PC-9 (cell line): ENCODE data around the gene GULP1. TPM values are rescaled to one million over a fixed set of nuclear protein-coding genes. Genes with fewer than 3 reads are reported as not detected.
"Not testable (repeated sequence)": the region's sequence is repeated elsewhere in the genome, so short reads cannot be mapped to it uniquely, and the experiment has no call there.

ENCODE experiments used
- BruUV-seq: library from RNA; stranded (reverse); fragments of 400-500 nt; replicated peaks from 2 replicates; lab custom pipeline; 2021; lab: Mats Ljungman, UMichigan
- CTCF ChIA-PET: fragments of 300-600 bp; sonication (Branson Sonifier 250); formaldehyde crosslinking; loops from one replicate; lab custom pipeline; 2022; ENCODE audit warnings: antibody characterized with exemption; lab: Charles Lee
- POLR2A ChIA-PET: fragments of 300-600 bp; sonication (Branson Sonifier 250); formaldehyde crosslinking; loops from one replicate; lab custom pipeline; 2022; ENCODE audit warnings: antibody characterized with exemption; ENCODE audit not compliant: unreplicated experiment; lab: Charles Lee
- DNase-seq, 2 experiments: peaks; one replicate each; pipeline versions ENCODE4 v3.0.0 to v3.0.0-alpha.2; 2015 to 2022; ENCODE audit warnings: mixed read lengths in 1 of 2
- H2AFZ ChIP-seq: fragments of 200-600 bp; sonication (generic); 2 replicates; pipeline ENCODE4 v1.8.1; 2017; ENCODE audit warnings: antibody characterized with exemption
- H3F3A ChIP-seq: fragments of 200-600 bp; sonication (generic); 2 replicates; pipeline ENCODE4 v1.8.1; 2017; ENCODE audit warnings: antibody characterized with exemption, mild to moderate bottlenecking, low read depth; ENCODE audit not compliant: insufficient read depth
- H3K27ac ChIP-seq: fragments of 200-600 bp; sonication (generic); 2 replicates; pipeline ENCODE4 v1.6.1; 2016; ENCODE audit warnings: mixed run types
- H3K27me3 ChIP-seq: fragments of 200-600 bp; sonication (generic); 2 replicates; pipeline ENCODE4 v1.6.1; 2016; ENCODE audit warnings: low read depth, mixed run types; ENCODE audit not compliant: insufficient read depth
- H3K36me3 ChIP-seq: fragments of 200-600 bp; sonication (generic); 2 replicates; pipeline ENCODE4 v1.6.1; 2016; ENCODE audit warnings: low read depth, mixed run types
- H3K4me1 ChIP-seq: fragments of 200-600 bp; sonication (generic); replicated peaks from 2 replicates; pipeline ENCODE4 v1.6.1; 2016; ENCODE audit warnings: mixed run types; ENCODE audit not compliant: insufficient read depth
- H3K4me2 ChIP-seq: fragments of 200-600 bp; sonication (generic); 2 replicates; pipeline ENCODE4 v1.6.1; 2017; ENCODE audit warnings: mixed run types
- H3K4me3 ChIP-seq: fragments of 200-600 bp; sonication (generic); 2 replicates; pipeline ENCODE4 v1.6.1; 2016; ENCODE audit warnings: mixed run types
- H3K79me2 ChIP-seq: fragments of 200-600 bp; sonication (generic); 2 replicates; pipeline ENCODE4 v1.6.1; 2017; ENCODE audit warnings: low read depth, mixed run types
- H3K9me2 ChIP-seq: fragments of 200-600 bp; sonication (generic); 2 replicates; pipeline ENCODE4 v1.8.1; 2017; ENCODE audit warnings: mild to moderate bottlenecking; ENCODE audit not compliant: insufficient read depth
- H3K9me3 ChIP-seq: fragments of 200-600 bp; sonication (generic); 2 replicates; pipeline ENCODE4 v1.8.1; 2016; ENCODE audit warnings: low read depth; ENCODE audit not compliant: insufficient read depth
- H4K20me1 ChIP-seq: fragments of 200-600 bp; sonication (generic); 2 replicates; pipeline ENCODE4 v1.8.1; 2017; ENCODE audit not compliant: insufficient read depth
- EZH2 ChIP-seq: fragments of 200-600 bp; sonication (generic); IDR thresholded peaks from 2 replicates; pipeline ENCODE4 v1.8.0; 2017; ENCODE audit warnings: antibody characterized with exemption, low read depth
- intact Hi-C: fragments of 100-400 bp; cut with micrococcal nuclease; formaldehyde crosslinking; loops from one replicate; pipeline ENCODE4 v1.10.0; 2022; ENCODE audit not compliant: unreplicated experiment
- total RNA-seq: library from RNA; stranded (reverse); gene quantifications from 2 replicates; pipeline ENCODE4 v1.2.3, GENCODE V29; 2021
- TF ChIP-seq, protein P1 (sequence below): fragments of 200-600 bp; sonication (generic); conservative IDR thresholded peaks from 2 replicates; pipeline ENCODE4 v1.6.1; 2017; ENCODE audit warnings: mixed run types, antibody characterized with exemption, mild to moderate bottlenecking, moderate library complexity

The GULP1 gene
- total RNA-seq, 1 experiment from 2014 or later = 38.0 TPM

DNA sequence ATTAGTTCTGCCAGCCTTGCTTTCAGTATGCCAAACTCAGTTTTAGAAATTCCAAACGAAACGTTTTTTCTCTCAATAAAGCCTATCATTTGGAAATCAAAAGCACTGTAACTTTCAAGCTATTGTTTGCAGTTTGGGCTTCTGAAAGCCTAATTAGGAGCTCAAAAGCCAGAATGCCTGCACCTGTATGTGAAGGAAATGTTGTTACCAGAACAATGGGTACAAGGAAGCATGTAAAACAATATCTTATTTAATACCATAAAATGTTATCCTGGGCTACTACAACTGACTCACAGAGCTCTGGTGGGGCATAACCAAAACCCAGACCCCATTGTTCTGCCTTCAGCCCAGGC, 12.6 kb upstream of the GULP1 start:
- no peak for DNase-seq
- BruUV-seq = no TSS peak
- Histone ChIP-seq H3F3A (no peaks in the 10 kb centered on the region), H3K79me2 (no peaks in the 10 kb centered on the region), H3K4me2 (no peak overlapping the region), H3K9me3 (no peaks in the 10 kb centered on the region), H3K36me3 (no peaks in the 10 kb centered on the region), H3K9me2 (no peaks in the 10 kb centered on the region), H3K27me3 (no peaks in the 10 kb centered on the region), H3K4me3 (no peak overlapping the region), H2AFZ (no peak overlapping the region; the same call in 1 of the 2 replicates), H3K27ac (no peak overlapping the region), H3K4me1 (no peaks in the 10 kb centered on the region), H4K20me1 (no peaks in the 10 kb centered on the region)
- TF ChIP-seq, protein P1, sequence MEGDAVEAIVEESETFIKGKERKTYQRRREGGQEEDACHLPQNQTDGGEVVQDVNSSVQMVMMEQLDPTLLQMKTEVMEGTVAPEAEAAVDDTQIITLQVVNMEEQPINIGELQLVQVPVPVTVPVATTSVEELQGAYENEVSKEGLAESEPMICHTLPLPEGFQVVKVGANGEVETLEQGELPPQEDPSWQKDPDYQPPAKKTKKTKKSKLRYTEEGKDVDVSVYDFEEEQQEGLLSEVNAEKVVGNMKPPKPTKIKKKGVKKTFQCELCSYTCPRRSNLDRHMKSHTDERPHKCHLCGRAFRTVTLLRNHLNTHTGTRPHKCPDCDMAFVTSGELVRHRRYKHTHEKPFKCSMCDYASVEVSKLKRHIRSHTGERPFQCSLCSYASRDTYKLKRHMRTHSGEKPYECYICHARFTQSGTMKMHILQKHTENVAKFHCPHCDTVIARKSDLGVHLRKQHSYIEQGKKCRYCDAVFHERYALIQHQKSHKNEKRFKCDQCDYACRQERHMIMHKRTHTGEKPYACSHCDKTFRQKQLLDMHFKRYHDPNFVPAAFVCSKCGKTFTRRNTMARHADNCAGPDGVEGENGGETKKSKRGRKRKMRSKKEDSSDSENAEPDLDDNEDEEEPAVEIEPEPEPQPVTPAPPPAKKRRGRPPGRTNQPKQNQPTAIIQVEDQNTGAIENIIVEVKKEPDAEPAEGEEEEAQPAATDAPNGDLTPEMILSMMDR = no peak
- TF ChIP-seq EZH2 = no peak
- intact Hi-C loops = no loop called here
- ChIA-PET CTCF (no interaction called here), POLR2A (no interaction called here)

DNA sequence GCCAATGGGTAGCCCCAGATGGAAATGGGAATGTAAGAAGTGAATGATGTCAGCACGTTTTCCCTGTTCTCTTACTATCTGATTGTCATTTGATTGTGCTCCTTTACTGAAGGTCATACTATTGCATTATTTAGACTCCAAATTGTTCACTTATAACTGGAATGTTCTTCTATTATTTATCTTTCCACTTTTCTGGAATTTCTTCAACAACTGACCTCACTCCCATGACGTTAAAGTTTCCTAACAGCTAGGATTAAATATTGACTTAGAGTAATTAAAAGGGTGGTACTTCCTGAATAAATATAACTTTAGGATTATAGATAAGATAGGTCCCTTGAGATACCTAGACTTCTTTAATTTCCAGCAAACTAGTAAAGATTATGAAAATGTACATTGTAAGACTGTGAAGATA, 10.9 kb upstream of the GULP1 start:
- Histone ChIP-seq H3K9me3 (no peaks in the 10 kb centered on the region), H3K4me3 (no peak overlapping the region), H3K36me3 (no peaks in the 10 kb centered on the region), H3K27me3 (no peaks in the 10 kb centered on the region), H3K79me2 (no peaks in the 10 kb centered on the region), H3F3A (no peaks in the 10 kb centered on the region), H3K4me2 (no peak overlapping the region), H4K20me1 (no peaks in the 10 kb centered on the region), H2AFZ (no peak overlapping the region), H3K9me2 (no peaks in the 10 kb centered on the region), H3K27ac (no peak overlapping the region), H3K4me1 (no peaks in the 10 kb centered on the region)
- intact Hi-C loops = no loop called here
- ChIA-PET POLR2A (no interaction called here), CTCF (no interaction called here)
- TF ChIP-seq, protein P1 = no peak
- TF ChIP-seq EZH2 = no peak
- DNase-seq = no peak
- BruUV-seq = no TSS peak

DNA sequence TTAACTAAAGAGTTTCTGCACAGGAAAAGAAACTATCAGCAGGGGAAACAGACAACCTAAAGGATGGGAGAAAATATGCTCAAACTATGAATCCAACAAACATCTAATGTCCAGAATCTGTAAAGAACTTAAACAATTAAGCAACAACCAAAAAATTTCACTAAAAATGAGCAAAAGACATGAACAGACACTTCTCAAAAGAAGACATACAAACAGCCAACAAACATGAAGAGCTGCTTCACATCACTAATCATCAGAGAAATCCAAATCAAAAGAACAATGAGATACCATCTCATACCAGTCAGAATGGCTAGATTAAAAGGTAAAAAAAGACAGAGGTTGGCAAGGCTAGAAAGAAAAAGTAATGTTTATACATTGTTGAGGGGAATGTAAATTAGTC, 8.8 kb upstream of the GULP1 start:
- Histone ChIP-seq H3K4me2 (no peak overlapping the region), H3K4me3 (no peak overlapping the region), H4K20me1 (no peaks in the 10 kb centered on the region), H3K9me3 (no peaks in the 10 kb centered on the region), H3K36me3 (no peaks in the 10 kb centered on the region), H2AFZ (no peak overlapping the region), H3K27ac (no peak overlapping the region), H3K27me3 (no peaks in the 10 kb centered on the region), H3K4me1 (no peaks in the 10 kb centered on the region), H3K79me2 (no peaks in the 10 kb centered on the region), H3F3A (no peaks in the 10 kb centered on the region), H3K9me2 (no peaks in the 10 kb centered on the region)
- ChIA-PET POLR2A (no interaction called here), CTCF (no interaction called here)
- intact Hi-C loops = no loop called here
- no TSS peak for BruUV-seq
- no peak for DNase-seq
- TF ChIP-seq, protein P1 = no peak
- TF ChIP-seq EZH2 = no peak

DNA sequence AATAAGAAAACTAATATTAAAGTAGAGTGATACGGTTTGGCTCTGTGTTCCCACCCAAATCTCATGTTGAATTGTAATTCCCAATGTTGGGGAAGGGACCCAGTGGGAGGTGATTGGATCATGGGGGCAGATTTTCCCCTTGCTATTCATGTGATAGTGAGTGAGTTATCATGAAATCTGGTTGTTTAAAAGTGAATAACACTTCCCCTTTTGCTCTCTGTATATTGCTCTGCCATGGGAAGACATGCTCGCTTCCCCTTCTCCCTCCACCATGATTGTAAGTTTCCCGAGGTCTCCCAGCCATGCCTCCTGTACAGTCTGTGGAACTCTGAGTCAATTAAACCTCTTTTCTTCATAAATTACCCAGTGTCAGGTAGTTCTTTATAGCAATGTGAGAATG, 7.4 kb upstream of the GULP1 start:
- H3K27me3 ChIP-seq, H3F3A ChIP-seq, BruUV-seq, H3K36me3 ChIP-seq, H3K9me2 ChIP-seq, DNase-seq, H3K79me2 ChIP-seq, H2AFZ ChIP-seq, H3K4me2 ChIP-seq, H3K4me1 ChIP-seq, intact Hi-C loops, H4K20me1 ChIP-seq, H3K9me3 ChIP-seq, H3K4me3 ChIP-seq, H3K27ac ChIP-seq, POLR2A ChIA-PET, CTCF ChIA-PET: not testable (repeated sequence)
